ENCODE results near the gene SNF8.

DNA sequence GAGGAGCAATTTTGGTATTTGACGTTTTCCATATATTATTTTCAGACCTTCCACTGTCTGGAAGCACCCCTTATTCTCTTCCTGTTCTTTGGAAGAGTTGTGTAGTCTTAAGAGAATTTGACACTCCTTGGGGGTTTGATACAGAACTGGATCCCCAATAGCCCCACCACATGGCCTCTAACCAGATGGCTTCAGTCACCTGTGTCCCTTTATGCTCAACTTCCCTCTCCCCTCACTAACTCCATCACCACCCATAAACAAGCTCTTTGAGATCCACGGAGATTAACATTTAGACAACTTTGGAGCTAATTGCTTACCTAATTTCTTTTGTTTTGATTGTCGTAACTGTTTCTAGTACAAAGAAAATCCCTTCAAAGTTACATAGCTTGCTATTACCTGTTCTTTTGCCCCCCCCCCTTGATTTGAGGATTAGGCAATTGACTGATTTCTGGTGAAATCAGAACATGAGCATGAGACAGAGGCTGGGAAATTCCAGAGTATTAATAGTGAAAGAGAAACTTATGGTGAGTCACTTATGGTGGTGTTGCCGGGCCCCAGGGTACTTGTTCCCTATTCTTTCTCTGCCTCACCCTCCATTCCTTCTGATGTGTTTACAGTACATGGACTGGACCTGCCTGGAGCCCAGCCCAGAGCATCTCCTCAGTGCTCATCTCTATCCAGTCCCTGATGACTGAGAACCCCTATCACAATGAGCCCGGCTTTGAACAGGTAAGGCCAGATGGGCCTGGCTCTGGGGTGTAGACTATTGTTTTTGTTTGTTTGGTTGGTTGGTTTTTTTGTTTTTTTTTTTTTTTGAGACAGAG lies 29.0 kb downstream of the SNF8 start:
- TF ChIP-seq, protein P1, sequence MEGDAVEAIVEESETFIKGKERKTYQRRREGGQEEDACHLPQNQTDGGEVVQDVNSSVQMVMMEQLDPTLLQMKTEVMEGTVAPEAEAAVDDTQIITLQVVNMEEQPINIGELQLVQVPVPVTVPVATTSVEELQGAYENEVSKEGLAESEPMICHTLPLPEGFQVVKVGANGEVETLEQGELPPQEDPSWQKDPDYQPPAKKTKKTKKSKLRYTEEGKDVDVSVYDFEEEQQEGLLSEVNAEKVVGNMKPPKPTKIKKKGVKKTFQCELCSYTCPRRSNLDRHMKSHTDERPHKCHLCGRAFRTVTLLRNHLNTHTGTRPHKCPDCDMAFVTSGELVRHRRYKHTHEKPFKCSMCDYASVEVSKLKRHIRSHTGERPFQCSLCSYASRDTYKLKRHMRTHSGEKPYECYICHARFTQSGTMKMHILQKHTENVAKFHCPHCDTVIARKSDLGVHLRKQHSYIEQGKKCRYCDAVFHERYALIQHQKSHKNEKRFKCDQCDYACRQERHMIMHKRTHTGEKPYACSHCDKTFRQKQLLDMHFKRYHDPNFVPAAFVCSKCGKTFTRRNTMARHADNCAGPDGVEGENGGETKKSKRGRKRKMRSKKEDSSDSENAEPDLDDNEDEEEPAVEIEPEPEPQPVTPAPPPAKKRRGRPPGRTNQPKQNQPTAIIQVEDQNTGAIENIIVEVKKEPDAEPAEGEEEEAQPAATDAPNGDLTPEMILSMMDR (IDR thresholded peaks at IDR 0.05), result no peak
- no peak for TF ChIP-seq POLR2A (IDR thresholded peaks at IDR 0.05)

All from Peyer's patch (tissue), 4 donors.